Measurements from ENCODE around the gene CDKN2B-AS1.

Gene CDKN2B-AS1

DNA sequence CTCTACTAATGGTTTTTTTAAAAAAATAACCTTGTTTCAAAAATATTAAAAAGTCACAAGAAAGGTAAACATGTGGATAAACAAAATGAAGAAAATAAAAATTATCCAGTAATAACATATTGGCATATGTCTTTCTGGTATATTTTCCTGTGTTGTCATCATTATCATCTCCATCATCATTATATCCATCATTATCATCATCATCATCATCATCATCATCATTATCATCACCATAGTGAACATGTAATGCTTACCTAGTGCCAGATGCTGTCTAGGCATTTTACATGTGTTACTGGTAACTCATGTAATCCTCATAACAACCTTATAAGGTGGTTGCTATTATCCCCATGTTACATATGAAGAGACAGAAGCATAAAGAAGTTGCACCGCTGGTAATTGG lies 126.0 kb downstream of the CDKN2B-AS1 start:
- DNase-seq: no peak

DNA sequence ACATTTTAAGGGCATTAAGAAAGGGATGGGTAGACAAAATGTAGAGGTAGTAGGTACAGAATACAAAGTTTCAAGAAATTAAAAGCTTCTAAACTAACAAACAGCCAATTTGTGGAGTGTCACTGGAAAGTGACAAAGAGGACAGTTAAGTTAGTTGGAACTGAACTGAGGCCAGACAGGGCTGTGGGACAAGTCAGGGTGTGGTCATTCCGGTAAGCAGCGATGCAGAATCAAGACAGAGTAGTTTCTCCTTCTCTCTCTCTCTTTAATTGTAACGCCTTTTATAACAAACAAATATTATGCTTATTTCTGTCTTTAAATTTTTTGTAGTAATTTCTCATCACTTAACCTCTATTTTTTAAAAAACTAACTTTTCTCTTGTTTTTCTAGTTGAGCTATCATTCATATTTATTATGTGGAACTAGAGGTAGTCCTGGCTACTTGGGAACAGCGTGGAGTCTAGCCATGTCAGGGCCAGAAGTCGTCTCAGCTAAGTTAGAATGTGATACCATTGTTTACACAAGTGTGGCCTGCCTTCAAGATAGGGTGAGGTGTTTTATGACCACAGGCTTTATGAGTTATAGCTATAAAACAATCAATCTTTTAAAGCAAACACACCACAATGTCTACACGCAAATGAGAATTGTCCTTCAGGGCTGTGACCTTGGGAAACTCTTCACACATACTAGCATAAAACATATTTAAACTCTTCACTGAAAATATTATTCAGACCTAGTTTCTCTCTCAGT lies 129.8 kb downstream of the CDKN2B-AS1 start:
- peak in 1 of 3 experiments; percentile 42 for DNase-seq

DNA sequence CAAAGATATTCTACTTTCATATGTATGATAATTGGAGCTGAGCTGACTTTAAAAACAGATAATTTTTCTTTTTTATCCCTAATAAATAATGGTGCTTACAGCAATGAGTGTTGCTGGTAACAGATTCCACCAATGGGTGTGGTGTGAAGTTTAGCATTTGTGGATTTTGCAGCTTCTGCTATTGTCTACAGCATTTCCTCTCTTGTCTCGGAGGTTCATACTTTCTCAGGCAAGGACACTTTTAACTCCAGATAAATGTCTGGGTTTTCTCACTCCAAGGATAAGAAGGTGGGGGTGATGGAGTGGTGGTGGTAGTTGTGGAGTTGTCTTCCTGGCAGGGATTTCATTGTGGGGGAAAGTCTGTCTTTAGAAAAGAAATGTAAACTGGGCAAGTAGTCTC lies 134.5 kb downstream of the CDKN2B-AS1 start:
- DNase-seq: no peak

DNA sequence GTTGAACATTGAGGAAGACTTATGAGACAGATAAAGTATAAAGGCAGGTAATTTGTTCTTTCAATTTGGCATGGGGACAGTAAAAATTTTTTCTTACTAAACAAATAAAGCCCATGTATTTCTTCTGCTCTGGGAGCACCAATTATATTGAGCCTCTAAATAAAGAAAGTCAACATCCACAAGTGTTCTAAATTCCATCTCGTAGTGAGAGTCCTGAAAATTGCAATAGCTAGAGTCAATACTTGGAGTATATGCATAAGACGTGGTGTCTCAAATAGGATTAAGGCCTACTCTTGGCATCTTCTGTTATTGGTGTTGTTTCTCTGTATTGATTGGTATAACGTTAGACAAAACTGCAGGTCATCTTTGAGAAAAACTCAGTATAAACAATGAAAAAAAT lies 135.0 kb downstream of the CDKN2B-AS1 start:
- DNase-seq: no peak

DNA sequence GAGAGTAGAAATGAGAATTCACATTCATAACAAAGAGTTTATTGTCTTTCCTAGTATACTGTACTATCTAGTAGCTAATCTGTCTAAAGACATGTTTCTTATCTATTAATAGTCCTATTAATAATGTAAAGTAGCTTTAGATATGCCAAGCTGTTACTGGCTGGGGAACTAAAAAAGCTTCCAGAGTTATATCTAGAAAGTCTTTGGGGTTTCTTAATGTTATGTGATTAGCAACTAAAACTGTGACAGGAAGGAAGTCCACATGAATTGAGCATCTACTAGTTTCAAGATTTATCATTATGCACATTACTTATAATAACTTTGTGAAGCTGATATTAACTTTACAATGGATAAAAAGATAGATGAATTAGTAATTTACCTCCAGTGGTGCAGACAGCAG lies 137.2 kb downstream of the CDKN2B-AS1 start:
- DNase-seq: no peak

DNA sequence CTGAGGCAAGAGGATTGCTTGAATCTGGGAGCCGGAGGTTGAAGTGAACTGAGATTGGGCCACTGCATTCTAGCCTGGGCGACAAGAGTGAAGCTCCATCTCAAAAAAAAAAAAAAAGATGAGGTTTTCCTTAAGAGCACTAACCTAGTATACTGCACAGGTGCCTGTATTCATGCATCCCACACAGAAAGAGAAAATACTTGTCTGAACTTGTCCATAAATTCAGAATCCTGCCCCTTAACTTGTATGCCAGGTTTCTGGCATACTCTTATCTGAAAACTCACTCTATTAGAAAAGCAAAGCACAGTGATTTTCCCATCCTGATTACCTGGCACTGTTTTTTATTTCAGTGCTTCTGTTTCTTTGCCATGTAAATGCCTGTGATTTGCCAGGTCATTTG lies 139.8 kb downstream of the CDKN2B-AS1 start:
- no peak for DNase-seq

DNA sequence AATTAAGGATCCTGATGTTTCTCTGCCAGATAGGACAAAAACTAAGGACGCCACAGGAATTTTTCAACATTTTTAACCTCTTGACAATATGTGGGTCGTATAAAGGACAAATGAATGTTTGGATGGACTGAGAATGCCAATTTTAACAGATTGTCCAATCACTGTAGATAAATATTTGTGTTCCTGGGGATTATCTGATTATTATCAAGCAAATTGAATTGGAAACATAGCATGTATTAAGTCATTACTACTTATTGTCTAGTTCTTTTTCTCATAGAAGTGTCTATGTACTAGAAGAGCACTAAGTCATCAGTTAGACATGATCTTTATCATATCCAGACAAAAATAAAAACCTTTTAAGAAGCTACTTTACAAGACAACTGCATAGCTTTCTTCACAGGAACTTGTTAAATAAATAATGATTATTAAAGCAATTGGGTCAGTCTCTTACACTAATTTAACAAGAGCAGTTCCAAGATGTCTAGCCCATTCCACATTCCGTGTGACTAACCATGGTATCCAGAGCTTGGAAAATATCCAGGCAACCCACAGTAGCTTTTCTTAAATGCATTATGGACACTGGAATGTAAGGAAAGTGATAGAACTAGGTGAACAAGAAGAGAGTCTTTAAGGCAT lies 142.0 kb downstream of the CDKN2B-AS1 start:
- no peak for DNase-seq

DNA sequence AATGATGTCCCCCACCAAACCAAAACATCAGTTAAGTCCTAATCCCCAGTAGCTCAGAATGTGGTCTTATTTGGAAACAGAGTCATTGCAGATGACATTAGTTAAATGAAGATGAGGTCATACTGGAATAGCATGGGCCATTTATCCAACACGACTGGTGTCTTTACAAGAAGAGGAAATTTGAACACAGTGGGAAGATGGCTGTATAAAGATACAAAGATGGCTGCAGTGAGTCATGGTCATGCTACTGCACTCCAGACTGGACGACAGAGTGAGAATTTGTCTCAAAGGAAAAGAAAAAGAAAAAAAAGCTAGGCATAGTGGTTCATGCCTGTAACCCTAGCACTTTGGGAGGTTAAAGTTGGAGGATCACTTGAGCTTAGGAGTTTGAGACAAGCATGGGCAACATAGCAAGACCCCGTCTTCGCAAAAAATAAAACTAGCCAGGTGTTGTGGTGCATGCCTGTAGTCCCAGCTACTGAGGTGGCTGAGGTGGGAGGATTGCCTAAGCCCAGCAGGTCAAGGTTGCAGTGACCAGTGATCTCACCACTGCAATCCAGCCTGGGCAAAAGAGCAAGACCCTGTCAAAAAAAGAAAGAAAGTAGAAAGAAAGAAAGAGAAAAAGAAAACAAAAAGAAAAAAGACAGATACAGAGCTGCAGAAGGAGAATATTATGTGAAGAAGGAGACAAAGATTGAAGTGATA lies 144.5 kb downstream of the CDKN2B-AS1 start:
- no peak for DNase-seq

DNA sequence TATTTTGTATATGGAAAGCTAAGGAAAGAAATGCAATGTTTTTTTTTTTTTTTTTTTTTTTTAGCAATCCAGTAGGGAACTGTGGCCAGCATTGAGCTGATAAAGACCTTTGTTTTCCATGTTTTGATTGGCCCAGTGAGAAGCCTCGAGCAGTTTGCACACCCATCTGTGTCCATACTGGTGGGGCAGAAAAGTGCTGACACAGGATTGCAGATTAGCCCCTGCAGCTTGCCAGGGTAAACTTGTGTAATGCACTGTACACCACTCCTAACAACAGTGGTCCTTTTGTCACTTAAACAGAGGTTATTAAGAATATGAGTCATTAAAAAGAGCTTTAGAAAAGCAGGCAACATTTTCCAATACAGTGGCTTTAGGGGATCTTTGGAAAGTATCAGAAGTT lies 147.3 kb downstream of the CDKN2B-AS1 start:
- DNase-seq: no peak

DNA sequence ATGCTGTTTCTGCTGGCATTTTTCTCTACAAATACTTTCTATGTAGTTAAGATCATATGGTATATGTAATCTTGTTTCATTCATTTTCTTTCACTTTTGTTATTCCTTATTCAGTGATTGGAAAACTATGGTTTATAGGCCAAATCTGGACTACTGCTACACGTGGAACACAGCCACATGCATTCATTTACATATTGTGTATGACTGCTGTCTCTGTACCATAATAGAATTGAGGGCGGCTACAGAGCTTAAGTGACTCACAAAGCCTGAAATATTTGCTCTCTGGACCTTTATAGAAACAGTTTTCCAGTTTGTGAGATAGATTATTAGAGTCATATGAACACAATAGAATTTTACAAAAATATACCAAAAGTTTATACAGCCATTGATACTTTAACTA lies 148.1 kb downstream of the CDKN2B-AS1 start:
- no peak for DNase-seq

DNA sequence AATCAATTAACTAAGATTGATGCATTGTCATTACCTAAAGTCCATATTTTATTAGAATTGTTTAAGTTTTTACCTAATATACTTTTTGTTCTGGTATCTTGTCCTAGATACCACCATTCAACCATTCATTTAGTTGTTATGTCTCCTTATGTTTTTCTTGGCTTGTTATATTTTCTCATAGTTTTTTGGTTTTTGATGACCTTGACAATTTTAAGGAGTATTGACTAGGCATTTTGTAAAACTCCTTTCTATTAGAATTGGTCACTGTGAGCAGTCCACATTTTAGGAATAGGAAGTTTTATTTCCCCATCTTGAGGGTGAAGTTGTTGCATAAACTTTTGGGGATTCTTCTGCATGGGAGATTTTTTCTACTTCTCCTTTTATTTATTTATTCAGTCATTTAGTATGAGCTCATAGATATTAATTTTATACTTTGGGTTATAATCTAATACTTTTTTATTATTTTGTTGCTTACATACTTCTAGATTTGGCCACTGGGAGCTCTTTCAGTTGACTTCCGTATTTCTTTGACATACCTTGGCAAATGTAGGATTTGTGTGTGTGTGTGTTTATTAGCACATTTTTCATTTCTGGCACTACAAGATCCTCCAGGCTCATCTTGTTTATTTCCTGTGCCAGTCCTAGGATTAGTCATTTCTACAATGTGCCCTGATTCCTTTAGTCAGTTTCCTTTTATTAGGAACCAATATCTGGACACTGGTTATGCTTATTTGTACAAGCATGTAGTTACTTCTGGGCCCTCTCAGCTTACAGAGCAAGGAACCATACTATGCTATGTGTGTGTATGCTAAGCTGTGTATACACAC lies 149.4 kb downstream of the CDKN2B-AS1 start:
- DNase-seq: no peak

DNA sequence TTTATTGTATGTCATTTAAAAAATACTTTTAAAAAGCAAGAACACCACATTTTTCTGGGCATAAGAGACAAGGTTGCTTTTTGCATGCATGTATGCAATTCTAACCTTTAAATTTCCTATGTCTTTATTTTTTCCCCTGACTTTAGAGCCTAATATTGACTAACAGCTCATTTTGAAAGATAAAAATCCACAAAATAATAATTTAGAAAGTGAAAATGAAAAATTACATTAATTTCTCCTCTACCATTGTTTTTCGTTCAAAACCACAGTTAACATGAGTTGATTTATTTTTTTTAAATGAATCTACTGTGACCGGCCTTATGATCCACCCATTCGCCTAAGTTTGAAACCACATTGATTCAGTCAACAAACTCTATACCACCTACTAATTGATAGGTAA lies 152.0 kb downstream of the CDKN2B-AS1 start:
- DNase-seq: no peak

DNA sequence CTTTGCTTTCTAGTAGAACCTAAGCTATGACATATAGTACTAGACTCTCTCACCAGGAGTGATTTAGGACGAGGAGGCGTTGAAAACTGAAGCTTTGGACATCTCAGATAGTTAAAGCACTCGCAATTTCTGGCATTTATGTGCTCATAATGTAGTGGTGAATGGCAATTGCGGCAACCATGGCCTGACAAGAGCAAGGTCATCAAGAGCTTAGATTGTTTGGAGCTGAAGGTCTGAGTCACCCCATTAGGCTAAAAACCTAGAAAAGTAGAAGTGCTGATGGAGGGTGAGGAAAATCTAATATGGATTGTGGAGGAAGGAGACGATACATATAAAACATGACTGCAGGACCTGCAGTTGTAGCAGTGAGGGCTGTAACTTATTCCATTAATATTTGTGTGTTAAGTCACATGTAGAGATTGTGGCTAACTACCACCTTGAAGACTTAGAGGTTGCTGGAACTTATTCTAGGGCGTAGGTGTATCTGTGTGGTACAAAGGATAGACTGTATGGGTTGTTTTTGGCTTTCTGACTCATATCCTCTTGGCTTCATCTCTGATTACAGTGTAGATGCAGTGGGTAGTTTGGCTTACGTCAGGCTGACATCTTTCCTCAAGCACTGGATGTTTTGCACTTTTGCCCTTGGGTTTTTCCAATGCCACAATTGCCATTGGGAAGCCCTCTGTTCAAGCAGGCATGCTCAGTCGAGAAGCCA lies 153.4 kb downstream of the CDKN2B-AS1 start:
- DNase-seq: no peak

DNA sequence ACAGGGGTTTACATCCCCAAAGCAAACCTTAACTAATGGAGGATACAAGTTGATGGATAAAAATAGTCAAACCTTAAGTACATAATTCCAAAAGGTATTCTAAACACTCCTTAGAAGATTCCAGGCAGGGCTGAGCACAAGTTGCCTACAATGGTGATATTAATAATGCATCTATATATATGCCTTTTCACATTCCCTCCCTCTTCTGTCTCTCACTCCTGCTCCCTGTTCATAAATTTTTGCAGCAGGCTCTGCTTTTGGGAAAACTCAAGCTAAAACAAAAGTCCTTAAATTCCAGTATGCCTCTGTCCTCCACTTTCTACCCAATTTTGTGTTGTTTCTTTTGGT lies 153.9 kb downstream of the CDKN2B-AS1 start:
- DNase-seq: no peak

DNA sequence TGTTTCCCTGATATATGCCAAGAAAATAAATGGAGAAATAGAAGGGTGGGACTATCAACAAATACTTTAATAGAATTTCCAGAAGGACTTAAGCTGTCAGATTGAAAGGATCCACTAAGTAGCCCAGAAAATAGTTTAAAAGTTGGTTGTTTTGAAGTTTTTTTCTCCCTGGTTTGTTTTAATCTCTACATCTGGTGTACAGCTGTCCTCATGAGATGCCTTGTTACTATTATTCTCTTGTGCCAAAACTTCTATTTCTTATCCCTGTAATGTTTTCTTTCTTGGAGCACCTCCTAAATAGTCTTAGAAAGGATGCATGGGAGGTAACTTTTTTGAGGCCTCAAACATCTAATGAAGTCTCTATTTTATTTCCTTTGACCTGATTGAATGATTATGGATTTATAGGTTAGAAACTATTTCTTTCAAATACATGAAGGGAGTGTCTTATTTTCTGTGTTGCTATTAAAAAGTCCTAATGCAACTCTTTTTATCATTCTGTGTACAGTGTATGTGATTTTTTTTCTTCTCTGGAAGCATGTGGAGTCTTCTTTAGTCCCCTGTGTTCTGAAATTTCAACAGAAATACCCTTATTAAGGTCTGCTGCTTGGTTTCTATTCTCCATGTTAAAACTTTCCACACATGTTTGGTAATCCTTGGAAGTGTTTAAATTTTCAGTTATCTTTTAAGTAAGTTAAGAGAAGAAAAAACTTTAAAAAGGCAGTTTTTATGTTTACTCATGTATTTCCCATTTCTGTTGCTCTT lies 154.5 kb downstream of the CDKN2B-AS1 start:
- DNase-seq: no peak

DNA sequence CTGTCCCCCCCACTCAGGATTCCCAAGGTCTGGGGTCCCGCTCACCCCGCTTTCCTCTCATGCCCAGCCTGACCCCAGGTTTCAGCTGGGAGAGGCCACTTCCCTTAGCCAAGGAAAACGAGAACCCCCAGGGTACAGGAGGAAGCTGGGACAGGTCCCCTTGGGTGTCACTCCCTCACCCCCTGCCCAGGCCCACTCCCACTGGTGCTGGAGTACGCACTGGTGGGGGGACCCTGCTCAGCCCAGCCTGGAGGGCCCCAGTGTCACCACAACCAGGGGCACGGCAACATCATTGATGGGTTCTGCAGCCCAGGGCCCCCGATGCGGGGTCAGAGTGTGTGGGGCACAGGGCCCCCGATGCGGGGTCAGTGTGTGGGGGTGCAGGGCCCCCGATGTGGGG lies 159.5 kb downstream of the CDKN2B-AS1 start:
- DNase-seq: no peak

DNA sequence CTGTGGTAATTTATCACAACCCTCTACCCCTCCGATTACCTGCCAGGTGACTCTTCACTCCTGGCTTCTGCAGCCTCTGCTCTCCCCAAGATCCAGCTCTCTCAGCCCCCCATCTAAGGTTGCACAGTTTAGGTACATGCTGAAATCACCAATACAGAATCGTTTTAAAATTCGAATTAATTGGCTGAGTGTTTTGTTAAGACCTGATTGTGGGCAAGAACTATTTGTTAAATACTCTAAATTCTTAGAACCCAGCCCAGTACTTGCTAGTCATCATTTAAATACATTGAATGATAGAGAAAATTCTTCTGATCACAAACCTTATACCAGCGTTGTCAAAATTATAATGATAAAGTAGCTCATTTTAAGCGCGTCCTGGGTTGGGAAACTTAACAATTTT lies 162.0 kb downstream of the CDKN2B-AS1 start:
- no peak for DNase-seq

DNA sequence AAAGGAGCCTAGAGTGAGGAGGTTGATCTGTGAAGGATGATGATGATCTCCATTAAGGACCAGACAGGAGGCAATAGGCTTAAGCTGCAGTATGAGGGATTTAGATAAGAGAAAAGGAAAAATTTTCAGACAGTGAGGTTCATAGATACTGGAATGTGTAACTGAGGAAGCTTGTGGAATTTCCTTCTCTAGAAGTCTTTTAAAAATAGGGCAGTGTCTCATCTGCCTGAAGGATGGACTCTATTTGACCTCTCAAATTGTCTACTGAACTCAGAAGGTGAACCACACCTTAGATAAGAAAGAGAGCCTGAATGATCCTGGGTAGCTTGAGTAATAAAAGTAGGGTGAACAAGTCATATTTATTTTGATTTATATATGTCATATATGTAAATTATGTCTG lies 162.7 kb downstream of the CDKN2B-AS1 start:
- no peak for DNase-seq

DNA sequence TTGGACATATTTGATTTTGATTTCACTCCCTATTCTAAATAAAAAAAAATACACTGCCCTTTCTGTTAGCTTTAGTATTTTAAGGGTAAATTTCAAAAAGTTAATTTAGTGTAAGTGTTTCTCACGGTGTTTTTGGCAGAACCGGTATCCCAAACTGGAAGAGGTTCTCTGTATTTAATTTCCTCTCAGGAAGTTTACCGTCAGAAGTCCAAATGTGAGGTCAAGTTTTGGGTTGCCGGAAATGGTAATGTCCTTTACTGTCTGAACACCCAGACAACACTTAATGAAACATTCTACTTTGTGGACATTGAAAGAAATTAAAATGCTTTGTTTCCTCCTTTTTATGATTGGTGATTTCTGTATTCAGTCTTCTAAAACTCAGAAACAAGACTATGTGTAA lies 163.2 kb downstream of the CDKN2B-AS1 start:
- no peak for DNase-seq

DNA sequence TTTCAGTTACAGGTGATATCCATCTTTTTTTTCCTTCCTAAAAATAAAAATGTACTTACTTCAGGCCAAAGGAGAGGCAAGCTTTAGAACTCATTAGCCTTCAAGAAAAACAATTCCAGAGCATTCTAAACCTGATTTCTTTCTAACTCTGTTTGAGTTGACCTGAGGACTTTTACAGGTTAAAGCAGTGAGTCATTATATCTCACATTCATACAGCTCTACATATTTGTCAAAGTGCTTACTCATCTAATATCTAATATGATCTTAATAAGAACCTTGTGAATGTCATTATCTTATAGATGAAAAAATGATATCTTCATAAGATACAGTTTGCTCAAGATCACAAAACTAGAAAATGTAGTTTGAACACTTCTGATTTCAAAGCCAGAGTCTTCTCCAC lies 163.7 kb downstream of the CDKN2B-AS1 start:
- no peak for DNase-seq

DNA sequence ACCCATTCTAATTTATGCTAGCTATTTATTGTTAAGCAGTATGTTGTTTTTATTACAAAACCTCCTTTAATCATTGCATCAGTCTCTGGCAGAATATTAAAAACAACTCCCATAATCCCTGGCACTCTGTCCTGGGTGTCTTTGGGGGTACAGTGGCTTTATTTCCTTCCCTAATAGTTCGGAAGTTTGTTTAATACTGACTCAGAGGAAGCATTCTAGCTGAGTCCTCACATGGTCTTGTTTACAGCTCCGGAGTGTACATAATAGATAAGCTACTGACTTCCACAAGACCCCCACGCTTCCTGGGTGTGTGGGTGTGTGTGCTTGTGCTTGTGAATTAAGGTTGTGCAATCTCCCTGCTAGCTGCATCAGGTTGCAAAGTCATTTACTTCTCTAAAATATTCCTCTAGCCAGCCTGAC lies 164.3 kb downstream of the CDKN2B-AS1 start:
- no peak for DNase-seq

DNA sequence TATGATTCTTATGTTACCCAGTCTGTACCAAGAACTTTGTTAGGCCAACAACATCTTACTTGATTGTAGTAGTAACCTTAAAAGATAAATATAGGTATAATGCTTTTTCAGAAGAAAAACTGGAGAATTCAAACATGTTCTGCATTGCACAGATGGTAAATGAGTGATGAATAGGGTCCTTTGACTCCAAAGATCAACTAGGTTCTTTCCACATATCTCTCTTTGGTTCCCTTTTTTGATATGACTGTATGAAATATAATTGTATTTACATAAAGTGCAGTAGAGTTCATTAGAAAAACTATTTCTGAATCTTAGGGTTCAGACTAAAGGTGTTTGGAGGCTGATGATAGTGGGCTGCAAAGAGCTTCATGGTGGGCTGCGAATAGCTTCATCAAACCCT lies 165.0 kb downstream of the CDKN2B-AS1 start:
- DNase-seq: no peak
